Suppressor macrophage treated with lipopolysaccharide for 1 hour (primary cell): ENCODE data around the gene PALLD.

Experiments used
- DNase-seq, 3 donors: peaks; one replicate each; pipeline ENCODE4 v3.0.0-alpha.2; 2020 to 2022

The PALLD gene

GRCh38 chr4:168594121-168594520 is 97.3 kb downstream of the PALLD start:
- no peak for DNase-seq

GRCh38 chr4:168598191-168598590 is 101.3 kb downstream of the PALLD start:
- DNase-seq: no peak

GRCh38 chr4:168600796-168601583 is 104.1 kb downstream of the PALLD start:
- no peak for DNase-seq

GRCh38 chr4:168601899-168602298 is 105.0 kb downstream of the PALLD start:
- DNase-seq: no peak

- DNase-seq: peak in 1 of 3 donors; percentile 15
Observed at GRCh38 chr4:168604496-168605373, 107.9 kb downstream of the PALLD start.

GRCh38 chr4:168605411-168605810 is 108.6 kb downstream of the PALLD start:
- no peak for DNase-seq

GRCh38 chr4:168607215-168607614 is 110.4 kb downstream of the PALLD start:
- DNase-seq: no peak

- DNase-seq: no peak
Observed at GRCh38 chr4:168608771-168609170, 111.9 kb downstream of the PALLD start.

- DNase-seq: no peak
Observed at GRCh38 chr4:168609369-168609768, 112.5 kb downstream of the PALLD start.

GRCh38 chr4:168610911-168611530 is 114.2 kb downstream of the PALLD start:
- DNase-seq: no peak

GRCh38 chr4:168612450-168613135 is 115.7 kb downstream of the PALLD start:
- peak in 2 of 3 donors; percentile 23 to 29 for DNase-seq

GRCh38 chr4:168613869-168614268 is 117.0 kb downstream of the PALLD start:
- DNase-seq: no peak

GRCh38 chr4:168614281-168615057 is 117.6 kb downstream of the PALLD start:
- no peak for DNase-seq

GRCh38 chr4:168615294-168616065 is 118.6 kb downstream of the PALLD start:
- DNase-seq: no peak

GRCh38 chr4:168618577-168619265 is 121.9 kb downstream of the PALLD start:
- no peak for DNase-seq

GRCh38 chr4:168619266-168619631 is 122.4 kb downstream of the PALLD start:
- DNase-seq: no peak

GRCh38 chr4:168621806-168622589 is 125.1 kb downstream of the PALLD start:
- DNase-seq: peak; percentile 37 to 71 (median 50)

GRCh38 chr4:168622600-168622999 is 125.7 kb downstream of the PALLD start:
- DNase-seq: no peak

- no peak for DNase-seq
Observed at GRCh38 chr4:168623011-168623410, 126.2 kb downstream of the PALLD start.

- DNase-seq: no peak
Observed at GRCh38 chr4:168623484-168623883, 126.6 kb downstream of the PALLD start.
